ENCODE results near the gene CREB3L2.
"Not testable (repeated sequence)": the region's sequence is repeated elsewhere in the genome, so short reads cannot be mapped to it uniquely, and the experiment has no call there.

Gene CREB3L2

GRCh38 chr7:137930581-137930980 lies 71.3 kb downstream of the CREB3L2 start:
- DNase-seq = no peak

- no peak for DNase-seq
Observed at GRCh38 chr7:137928626-137929025, 73.3 kb downstream of the CREB3L2 start.

- no peak for DNase-seq
Observed at GRCh38 chr7:137927386-137927785, 74.5 kb downstream of the CREB3L2 start.

- not testable (repeated sequence) for DNase-seq
Observed at GRCh38 chr7:137926206-137926605, 75.7 kb downstream of the CREB3L2 start.

GRCh38 chr7:137925754-137926153 lies 76.1 kb downstream of the CREB3L2 start:
- DNase-seq = no peak

- no peak for DNase-seq
Observed at GRCh38 chr7:137925091-137925490, 76.8 kb downstream of the CREB3L2 start.

GRCh38 chr7:137923380-137923779 lies 78.5 kb downstream of the CREB3L2 start:
- DNase-seq = no peak

GRCh38 chr7:137920637-137921399 lies 81.1 kb downstream of the CREB3L2 start:
- no peak for DNase-seq

GRCh38 chr7:137919987-137920386 lies 81.9 kb downstream of the CREB3L2 start:
- no peak for DNase-seq

GRCh38 chr7:137916980-137917645 lies 84.8 kb downstream of the CREB3L2 start:
- DNase-seq = no peak

GRCh38 chr7:137916564-137916963 lies 85.3 kb downstream of the CREB3L2 start:
- DNase-seq = no peak

GRCh38 chr7:137915266-137915665 lies 86.6 kb downstream of the CREB3L2 start:
- DNase-seq = no peak

- DNase-seq = no peak
Observed at GRCh38 chr7:137913985-137914384, 87.9 kb downstream of the CREB3L2 start.

GRCh38 chr7:137909042-137909441 lies 92.8 kb downstream of the CREB3L2 start:
- DNase-seq = peak; percentile 37

GRCh38 chr7:137908106-137908505 lies 93.8 kb downstream of the CREB3L2 start:
- DNase-seq = no peak

- not testable (repeated sequence) for DNase-seq
Observed at GRCh38 chr7:137906636-137907035, 95.2 kb downstream of the CREB3L2 start.

- no peak for DNase-seq
Observed at GRCh38 chr7:137904833-137905232, 97.1 kb downstream of the CREB3L2 start.

GRCh38 chr7:137903382-137904169 lies 98.3 kb downstream of the CREB3L2 start:
- DNase-seq = peak; percentile 84

- no peak for DNase-seq
Observed at GRCh38 chr7:137900137-137900536, 101.7 kb downstream of the CREB3L2 start.

GRCh38 chr7:137898839-137899721 lies 102.8 kb downstream of the CREB3L2 start:
- DNase-seq = peak; percentile 83

- no peak for DNase-seq
Observed at GRCh38 chr7:137895301-137896221, 106.3 kb downstream of the CREB3L2 start.
